Jurkat, Clone E6-1 (cell line): Measurements from ENCODE around the gene CBLC. TPM values are rescaled to one million over a fixed set of nuclear protein-coding genes. Genes with fewer than 3 reads are reported as not detected.

Experiments used
- DNase-seq: peaks from one replicate; pipeline ENCODE4 v3.0.0-alpha.2; 2011; ENCODE audit warnings: low read depth, low spot score
- H3K4me3 ChIP-seq: 2 replicates; pipeline ENCODE4 v1.5.1; 2011; ENCODE audit warnings: mild to moderate bottlenecking, low read length, control low read depth, moderate library complexity
- polyA plus RNA-seq: library from polyadenylated mRNA; unstranded; fragments of >200 nt; gene quantifications from one replicate; pipeline ENCODE4 v1.2.1, GENCODE V29; 2012; ENCODE audit warnings: missing spikeins; ENCODE audit not compliant: insufficient read length, insufficient read depth

Gene CBLC, protein sequence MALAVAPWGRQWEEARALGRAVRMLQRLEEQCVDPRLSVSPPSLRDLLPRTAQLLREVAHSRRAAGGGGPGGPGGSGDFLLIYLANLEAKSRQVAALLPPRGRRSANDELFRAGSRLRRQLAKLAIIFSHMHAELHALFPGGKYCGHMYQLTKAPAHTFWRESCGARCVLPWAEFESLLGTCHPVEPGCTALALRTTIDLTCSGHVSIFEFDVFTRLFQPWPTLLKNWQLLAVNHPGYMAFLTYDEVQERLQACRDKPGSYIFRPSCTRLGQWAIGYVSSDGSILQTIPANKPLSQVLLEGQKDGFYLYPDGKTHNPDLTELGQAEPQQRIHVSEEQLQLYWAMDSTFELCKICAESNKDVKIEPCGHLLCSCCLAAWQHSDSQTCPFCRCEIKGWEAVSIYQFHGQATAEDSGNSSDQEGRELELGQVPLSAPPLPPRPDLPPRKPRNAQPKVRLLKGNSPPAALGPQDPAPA
- not detected for polyA plus RNA-seq

DNA sequence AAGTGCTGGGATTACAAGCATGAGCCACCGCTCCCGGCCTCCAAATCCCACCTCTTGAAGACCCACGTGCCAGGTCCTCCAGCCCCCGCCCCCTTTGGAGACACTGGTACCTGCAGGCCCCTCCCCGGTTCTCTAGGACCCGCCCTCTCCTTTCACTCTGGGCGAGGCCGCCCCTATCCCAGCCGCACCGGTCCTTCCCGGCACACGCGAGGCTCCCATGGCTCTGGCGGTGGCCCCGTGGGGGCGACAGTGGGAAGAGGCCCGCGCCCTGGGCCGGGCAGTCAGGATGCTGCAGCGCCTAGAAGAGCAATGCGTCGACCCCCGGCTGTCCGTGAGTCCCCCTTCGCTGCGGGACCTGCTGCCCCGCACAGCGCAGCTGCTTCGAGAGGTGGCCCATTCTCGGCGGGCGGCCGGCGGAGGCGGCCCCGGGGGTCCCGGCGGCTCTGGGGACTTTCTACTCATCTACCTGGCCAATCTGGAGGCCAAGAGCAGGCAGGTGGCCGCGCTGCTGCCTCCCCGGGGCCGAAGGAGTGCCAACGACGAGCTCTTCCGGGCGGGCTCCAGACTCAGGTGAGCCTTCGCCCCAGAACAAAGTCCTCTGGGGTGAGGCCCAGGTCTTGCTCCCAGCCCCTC is at the start of gene CBLC:
Gene CBLC (plus strand): TSS at position 176 of the 633 bp plus-strand sequence. CDS start 42 bp downstream, at position 218.
- H3K4me3 ChIP-seq = no peak within 1 kb of the TSS
- DNase-seq = no peak

DNA sequence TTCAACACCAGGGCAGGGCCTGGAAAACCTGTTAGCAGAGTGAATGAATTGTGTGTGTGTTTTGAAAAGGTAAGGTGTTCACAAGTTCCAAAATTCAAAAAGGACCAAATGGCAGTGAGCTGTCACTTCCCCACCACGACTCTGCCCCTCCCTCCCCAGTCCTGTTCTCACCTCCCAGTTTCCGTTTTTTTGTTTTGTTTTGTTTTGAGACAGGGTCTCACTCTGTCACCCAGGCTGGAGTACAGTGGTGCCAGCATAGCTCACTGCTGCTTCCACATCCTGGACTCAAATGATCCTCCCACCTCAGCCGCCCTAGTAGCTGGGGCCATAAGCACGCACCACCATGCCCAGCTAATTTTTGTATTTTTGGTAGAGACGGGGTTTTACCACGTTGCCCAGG is 49.5 kb upstream of the CBLC start:
- H3K4me3 ChIP-seq = no peak overlapping the region
- no peak for DNase-seq

DNA sequence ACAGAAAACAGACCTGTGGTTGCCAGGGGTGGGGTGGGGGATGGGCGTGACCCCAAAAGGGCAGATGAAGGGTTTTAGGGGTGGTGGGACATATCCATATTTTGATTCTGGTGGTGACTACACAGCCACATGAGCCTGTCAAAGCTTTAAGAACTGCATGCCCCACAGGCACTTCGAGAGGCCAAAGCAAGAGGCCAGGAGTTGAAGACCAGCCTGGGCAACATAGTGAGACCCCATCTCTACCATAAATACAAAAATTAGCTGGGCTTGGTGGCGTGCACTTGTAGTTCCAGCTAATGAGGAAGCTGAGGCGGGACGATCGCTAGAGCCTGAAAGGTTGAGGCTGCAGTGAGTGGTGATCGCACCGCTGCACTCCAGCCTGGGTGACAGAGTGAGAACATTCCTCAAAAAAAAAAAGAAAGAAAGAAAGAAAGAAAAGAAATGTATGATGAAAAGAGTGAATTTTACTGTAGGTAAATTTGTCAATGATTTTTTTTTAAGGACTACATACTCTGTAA is 48.1 kb upstream of the CBLC start:
- H3K4me3 ChIP-seq = no peak overlapping the region
- no peak for DNase-seq

DNA sequence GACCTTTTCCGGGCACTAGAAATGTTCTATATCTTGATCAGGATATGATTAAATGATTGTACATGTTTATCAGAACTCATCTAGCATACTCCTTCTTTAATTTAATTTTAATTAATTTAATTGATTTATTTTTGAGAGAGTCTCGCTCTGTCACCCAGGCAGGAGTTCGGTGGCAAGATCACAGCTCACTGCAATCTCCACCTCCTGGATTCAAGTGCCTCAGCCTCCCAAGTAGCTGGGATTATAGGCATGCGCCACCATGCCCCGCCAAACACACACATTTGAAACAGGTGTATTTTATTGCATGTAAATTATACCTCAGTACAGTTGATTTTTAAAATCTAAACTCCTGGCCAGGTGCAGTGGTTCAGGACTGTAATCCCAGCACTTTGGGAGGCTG is 46.6 kb upstream of the CBLC start:
- H3K4me3 ChIP-seq = no peak overlapping the region
- DNase-seq = no peak

DNA sequence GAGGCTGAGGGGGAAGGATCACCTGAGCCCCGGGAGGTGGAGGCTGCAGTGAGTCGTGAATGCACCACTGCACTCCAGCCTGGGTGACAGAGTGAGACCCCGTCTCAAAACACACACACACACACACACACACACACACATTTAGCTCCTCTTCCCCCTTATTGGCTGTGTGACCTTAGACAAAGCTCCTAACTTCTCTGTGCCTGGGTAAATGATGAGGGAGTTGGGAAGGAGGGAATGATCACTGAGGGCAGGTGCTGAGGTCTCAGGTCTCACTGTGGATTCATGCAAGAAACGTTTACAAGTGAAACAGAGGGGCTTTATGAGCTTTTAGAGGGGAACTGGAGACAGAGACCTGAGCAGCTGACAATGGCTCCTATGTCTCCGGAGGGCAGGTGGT is 46.1 kb upstream of the CBLC start:
- DNase-seq = no peak

DNA sequence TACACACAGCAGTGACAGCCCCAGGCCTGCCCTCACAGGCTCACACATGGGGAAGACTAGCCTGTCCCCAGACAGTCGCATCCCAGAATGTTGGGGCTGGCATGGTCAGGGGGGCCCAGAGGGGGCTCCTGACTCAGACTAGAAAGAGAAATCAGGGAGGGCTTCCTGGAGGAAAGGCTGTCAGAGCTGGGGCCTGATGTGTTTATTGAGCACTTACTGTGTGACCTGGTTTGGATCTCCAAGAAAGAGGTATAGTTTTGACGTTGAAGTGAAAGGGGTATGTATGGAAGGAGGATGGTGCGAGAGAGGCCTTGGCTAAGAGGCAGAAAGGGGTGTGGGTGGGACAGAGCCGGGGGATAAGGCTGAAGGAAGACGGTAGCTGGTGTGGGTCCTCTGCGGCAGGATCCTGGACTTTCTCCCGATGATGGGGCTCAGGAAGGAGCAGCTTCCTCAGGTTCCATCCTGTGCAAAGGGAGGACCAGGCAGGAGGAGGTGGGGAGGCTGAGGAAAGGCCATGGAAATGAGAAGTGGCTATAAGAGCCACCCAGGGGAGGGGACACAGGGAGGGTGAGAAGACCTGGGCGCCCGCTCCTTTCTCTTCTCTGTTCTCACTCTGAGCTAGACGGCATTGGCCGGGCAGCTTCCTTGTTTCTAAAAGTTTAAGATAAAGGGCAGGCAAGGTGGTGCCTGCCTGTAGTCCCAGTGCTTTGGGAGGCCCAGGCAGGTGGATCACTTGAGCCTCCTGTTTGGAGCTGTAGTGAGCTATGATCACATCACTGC is 45.3 kb upstream of the CBLC start:
- H3K4me3 ChIP-seq = no peak overlapping the region
- no peak for DNase-seq

More for the DNA sequence above, 46.1 kb upstream of the CBLC start:
- no peak overlapping the region for H3K4me3 ChIP-seq

DNA sequence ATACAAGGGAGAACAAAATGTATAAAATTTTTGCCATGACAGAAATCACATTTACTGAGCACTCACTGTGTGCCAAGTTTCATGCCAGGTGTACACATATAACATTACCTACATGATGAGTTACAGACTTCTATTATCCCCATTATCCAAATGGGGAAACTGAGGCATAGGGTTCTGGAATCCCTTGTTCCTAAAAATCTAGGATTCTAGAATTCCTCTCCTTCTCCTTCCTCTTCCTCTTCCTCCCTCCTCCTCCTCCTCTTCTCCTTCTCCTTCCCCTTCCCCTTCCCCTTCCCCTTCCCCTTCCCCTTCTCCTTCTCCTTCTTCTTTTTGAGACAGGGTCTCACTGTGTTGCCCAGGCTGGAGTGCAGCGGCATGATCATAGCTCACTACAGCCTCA is 43.3 kb upstream of the CBLC start:
- no peak for DNase-seq

DNA sequence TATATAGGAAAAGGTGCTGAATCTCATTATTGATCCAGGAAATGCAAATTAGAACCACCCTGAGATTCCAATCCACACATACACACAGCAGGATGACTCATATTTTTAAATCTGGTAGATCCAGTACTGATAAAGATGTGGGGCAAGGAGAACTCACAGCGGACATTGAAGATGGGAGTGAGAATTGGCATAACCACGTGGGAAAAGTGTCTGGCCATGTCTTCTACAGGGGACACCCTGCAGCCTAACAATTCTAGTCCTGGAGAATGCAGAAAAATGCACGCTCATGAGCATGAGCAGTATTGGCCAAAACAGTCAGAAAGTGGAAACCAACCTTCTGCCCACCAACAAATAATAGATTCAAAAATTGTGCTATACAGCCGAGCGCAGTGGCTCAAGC is 42.7 kb upstream of the CBLC start:
- H3K4me3 ChIP-seq = no peak overlapping the region
- no peak for DNase-seq

More for the DNA sequence above, 43.3 kb upstream of the CBLC start:
- H3K4me3 ChIP-seq = no peak overlapping the region

DNA sequence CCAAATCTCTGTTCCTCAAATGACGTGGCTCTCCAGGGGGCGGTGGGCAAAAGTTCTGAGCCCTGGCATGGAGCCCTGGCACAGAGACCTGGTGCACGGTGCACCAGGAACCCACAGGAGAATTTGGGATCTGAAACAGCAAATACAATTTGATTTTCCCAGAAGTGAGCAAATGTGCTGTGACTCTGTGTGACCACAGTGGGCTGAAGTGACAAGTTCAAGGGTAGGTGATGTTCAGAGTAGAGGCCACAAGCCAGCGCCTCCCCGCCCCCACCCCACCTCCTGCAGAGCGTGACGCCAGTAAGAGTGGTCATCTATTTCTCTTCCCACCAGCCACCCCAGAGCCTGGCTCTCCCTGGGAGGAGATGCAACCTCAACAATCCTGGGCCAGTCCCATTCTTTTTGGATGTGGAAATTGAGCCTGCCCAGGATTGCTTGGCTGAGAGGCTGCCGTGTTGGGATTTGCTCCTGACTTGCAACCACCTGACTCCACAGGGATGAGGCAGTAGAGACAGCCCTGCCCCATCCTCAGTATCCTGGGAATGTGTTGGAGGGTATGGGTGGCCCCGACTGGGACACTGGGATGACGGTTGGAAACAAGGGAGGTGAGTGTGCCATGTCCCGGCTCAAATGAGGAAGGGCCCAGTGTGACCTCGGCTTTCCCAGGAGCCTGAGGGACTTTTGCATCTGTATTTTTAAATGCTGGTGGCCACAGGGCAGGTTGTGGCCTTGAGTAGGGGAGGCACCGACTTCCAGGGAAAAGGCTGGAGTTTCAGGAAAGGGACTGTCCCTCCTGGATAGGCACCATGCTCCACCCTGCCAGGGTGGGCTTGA is 40.2 kb upstream of the CBLC start:
- no peak overlapping the region for H3K4me3 ChIP-seq
- DNase-seq = no peak

DNA sequence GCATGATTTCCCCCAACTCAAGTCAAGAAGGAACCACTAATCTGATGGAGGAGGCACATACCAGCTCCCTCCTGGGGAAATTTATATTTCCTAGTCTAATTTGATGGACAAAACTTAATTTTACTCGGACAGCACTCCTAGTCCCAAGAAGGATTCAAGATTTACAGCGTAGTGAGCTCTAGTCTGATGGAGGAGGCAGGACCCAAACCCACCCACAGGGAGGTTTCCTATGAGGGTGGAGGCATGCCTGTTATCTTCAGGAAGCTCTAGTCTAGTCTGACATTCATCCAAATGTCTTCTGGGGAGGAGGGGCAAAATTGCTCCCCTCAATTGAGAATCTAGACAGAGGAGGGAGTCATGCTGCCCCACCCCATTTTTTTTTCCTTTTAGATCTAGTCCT is 39.6 kb upstream of the CBLC start:
- H3K4me3 ChIP-seq = no peak overlapping the region
- DNase-seq = no peak

DNA sequence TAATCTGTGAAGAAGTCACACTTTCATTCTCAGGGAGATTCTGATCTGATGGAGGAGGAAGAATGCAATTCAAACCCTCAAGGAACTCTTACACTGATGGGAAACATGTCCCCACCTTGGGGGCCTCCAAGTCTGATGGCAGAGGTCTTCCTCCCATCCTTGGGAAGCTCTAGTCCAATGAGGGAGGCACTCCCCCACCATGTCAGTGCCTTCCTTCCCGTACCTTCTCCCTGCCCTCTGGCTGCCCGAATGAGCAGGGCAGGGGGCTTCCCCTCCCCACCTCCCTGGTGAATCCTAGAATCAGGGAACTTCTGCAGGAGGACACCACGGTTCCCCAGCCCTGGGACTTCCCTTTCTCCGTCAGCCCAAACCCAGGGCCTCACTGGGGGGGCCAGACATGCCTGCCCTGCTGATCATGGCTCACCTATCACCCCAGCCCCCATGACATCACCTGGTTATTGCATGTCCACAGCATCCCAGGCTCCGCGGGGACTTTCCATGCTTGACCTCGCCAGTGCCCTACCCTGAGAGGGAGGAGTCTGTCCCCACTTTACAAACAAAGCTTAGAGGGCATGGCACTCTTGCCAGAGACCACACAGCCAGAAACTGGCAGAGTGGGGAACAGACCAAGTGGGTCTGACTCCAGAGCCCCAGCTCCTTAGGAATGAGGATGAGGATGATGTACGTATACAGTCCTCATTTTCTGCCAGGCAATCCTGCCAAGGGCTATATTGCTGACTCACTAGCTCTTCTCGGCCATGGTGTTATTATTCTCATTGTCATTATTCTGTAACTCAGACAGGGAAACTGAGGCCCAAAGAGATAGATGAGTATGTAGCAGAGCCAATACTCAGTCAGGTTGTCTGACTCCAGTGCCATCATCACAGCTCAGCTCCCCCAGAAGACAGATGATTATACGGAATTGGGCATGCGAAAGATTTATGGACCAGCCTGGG is 38.8 kb upstream of the CBLC start:
- no peak for DNase-seq
- H3K4me3 ChIP-seq = no peak overlapping the region

DNA sequence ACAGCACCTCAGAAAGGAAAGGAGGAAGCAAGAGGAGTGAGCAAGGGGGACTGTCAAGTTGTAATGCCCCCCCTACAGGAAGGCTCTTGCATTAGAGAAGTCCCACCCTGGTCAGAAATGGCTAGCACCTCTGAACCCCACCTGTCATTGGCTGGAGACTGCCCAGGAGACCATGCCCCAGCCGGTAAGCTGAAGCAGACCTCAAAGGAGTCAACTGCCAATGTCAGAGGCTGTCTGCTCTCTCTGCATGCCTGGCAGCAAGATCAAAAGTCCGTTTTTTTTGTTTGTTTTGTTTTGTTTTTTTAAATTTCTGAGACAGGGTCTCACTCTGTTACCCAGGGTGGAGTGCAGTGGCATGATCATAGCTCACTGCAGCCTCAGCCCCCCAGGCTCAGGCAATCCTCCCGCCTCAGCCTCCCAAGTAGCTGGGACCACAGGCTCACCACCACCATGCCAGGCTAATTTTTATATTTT is 37.3 kb upstream of the CBLC start:
- no peak for DNase-seq
- H3K4me3 ChIP-seq = no peak overlapping the region

DNA sequence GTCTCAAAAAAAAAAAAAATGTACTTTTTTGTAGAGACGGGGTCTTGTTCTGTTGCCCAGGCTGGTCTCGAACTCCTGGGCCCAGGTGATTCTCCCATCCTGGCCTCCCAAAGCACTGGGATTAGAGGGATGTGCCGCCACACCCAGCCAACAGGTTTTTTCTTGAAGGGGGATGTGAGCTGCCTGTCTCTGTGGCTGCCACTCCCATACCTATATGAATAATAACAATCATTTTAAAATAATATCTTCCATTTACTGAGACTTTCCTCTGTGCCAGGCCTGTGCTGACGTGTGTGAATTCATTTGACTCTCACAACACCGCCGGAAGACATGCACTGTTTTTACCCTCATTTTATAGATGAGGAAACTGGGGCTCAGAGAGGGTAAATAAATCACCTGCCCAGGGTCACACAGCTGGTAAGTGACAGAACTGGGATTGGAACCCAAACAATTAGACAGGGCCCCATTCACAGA is 36.4 kb upstream of the CBLC start:
- H3K4me3 ChIP-seq = no peak overlapping the region
- no peak for DNase-seq

DNA sequence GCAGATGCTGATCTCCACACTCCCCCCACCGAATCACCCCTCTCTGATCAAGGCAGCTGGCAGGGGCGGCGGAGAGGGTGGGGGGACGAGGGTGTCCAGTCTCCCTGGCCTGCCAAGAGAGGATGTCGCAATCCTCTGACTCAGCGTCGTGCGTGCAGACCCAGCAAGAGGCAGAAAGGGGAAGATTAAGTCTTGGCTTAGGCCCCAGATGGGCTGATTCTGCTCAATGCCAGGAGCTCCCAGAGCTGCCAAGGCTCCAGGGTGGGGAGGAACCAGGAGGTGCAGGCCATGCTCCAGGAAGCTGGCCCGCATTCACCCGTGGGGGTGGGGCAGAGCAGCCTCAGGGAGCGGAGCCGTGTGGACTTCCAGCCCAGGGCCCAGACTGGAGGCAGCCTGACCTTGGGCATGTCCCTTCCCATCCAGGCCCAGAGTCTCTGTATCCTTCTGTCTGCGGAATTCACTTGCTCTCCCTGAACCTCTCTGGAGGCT is 35.8 kb upstream of the CBLC start:
- no peak for DNase-seq
- no peak overlapping the region for H3K4me3 ChIP-seq

DNA sequence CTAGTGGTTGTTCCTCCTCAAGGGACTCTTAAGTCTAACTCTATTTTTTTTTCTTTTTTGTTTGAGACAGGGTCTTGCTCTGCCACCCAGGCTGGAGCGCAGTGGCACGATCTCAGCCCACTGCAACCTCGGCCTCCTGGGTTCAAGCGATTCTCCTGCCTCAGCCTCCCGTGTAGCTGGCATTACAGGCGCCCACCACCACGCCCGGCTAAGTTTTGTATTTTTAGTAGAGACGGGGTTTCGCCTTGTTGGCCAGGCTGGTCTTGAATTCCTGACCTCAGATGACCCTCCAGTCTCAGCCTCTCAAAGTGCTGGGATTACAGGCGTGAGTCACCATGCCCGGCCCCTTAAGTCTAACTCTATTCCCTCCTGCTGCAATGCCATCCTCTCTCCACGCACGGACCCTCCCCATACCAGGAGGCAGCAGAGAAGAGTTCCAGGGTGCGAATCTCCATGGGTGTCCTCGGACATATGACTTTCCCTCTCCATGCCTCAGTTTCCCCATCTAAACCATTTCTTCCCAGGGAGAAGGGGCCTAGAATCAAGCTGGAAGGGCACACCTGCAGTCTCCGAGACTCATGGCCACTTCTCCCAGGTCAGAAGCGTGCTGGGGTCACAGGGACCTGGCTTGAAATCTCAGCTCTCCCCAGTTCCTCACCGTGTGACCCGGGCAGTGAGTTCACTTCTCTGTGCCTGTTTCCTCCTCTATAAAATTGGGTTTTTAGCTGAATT is 35.2 kb upstream of the CBLC start:
- DNase-seq = no peak
- no peak overlapping the region for H3K4me3 ChIP-seq

DNA sequence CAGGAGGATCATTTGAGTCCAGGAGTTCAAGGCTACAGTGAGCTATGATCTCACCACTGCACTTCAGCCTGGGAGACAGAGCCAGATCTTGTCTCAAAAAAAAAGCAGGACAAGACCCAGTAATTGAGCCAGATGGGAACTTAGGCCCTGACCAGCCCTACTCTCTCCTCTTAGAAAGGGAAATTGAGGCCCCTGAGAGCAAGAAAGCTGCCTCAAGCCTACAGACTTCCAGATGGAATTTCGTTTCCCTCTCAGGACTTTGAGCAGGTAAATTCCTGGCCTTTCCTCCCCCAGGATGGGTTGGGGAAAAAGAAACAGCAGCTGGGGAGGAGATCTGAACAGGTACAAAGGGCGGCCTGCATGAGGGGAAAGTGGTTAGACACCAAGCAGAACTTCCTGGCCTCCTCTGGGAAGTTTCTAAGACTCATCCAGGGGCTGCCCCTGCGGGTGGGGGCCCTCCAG is 32.8 kb upstream of the CBLC start:
- no peak for DNase-seq
- no peak overlapping the region for H3K4me3 ChIP-seq
